SKM-1 treated with dmso at 0.1 percent for 144 hours (cell line): Measurements from ENCODE around the gene TMEM45A.
"Not testable (repeated sequence)": the region's sequence is repeated elsewhere in the genome, so short reads cannot be mapped to it uniquely, and the experiment has no call there.

Experiments
- DNase-seq: peaks from one replicate; lab custom pipeline; 2025; ENCODE audit not compliant: unreplicated experiment; lab: John Stamatoyannopoulos, UW

TMEM45A gene

DNA sequence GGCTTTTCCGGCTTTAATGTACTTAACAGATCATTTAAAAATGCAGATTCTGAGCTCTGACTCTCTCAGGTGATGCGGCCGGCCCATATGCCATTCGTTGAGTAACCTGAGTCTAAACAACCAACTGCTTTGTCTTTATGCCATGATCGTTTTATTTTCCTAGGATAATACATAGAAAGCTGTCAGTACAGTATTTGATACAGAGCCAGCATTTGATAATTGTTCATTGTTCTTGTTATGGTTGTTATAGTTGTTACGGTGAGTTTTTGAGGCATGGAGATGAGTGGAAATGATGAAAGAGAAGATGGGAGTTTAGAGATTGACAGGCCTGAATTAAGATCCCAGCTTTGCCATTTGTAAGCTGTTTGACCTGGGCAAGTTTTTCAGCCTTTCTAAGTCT, 40.0 kb downstream of the TMEM45A start:
- no peak for DNase-seq

DNA sequence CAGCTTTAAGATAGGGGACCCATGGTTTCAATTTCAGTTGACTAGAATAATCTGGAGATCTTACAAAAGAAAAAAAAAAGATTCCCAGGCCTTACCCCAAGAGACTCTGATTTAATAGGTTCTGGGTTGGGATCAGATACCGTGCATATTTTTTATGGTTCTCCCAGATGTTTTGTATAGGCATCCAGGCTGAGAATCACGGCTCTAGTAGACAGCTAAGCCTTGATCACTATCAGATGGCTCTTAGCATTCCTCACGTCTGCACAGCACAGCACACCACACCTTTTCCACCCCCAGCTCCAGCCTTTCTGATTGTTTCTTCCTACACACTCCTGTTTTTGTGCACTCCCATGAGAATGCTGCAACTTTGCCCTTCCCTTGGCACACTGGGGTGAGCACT, 40.8 kb downstream of the TMEM45A start:
- DNase-seq: no peak

DNA sequence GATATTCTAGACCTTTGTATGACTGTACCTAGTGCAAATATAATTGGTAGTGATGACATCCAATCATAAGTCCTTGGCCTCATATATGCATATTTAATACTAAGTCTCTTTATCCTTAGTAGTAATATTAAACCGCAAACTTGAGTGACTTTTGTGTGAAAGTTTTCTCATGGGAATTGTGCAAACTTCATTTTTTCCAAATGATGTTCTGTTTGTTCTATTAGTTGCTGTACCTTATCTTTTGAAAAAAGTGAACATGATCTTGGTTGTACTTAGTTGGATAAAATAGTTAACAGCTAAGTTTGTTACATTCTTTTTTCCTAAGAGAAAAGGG, 43.2 kb downstream of the TMEM45A start:
- DNase-seq: no peak

DNA sequence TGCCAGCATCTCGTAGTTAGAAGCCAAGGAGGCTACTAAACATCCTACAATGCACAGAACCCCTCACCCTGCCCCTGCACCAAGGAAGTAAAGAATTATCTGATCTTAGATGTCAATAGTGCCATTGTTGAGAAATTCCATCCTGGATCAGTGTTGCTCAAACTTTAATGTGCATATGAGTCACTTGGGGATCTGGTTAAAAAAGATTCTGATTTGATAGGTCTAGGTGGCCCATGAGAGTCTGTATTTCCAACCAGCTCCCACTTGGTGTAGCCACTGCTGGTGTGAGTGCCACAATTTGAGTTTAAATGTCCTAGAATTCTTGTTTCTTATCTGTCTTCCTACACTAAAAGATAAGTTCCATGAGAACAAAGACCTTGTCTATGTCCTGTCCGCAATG, 43.7 kb downstream of the TMEM45A start:
- DNase-seq: no peak

DNA sequence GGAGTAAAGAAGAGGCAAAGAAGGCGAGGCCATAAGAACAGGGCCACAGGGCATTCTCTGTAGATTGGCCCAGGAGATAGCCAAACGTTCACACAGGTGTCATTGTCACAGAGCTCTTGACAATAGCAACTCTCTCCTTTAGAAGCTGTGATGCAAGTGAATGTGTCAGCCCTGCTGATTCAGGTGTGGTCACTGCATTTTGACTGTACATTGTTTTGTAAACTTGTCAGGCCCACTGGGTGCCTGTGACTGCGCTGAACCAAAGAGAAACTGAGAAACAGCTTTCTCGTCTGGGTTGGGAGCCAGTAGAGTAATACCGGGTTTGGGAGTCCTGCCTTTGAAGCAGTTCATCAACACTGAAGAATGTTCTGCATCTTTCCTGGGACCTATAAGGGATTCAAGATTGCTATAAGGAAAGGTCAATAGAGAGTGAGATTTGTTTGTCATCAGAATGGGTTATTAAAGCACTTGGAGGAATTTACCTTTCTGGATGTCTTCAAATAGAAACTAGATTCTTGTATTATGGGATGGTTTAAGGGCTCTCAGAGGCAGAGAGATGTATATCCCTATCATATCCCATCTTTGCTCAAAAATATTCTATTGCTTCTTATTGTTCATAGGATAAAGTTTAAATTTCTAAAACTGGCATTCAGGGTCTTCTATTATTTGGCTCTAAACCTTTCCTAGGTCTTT, 45.4 kb downstream of the TMEM45A start:
- no peak for DNase-seq

GRCh38 chr3:100538339-100538706, 45.9 kb downstream of the TMEM45A start:
- no peak for DNase-seq

DNA sequence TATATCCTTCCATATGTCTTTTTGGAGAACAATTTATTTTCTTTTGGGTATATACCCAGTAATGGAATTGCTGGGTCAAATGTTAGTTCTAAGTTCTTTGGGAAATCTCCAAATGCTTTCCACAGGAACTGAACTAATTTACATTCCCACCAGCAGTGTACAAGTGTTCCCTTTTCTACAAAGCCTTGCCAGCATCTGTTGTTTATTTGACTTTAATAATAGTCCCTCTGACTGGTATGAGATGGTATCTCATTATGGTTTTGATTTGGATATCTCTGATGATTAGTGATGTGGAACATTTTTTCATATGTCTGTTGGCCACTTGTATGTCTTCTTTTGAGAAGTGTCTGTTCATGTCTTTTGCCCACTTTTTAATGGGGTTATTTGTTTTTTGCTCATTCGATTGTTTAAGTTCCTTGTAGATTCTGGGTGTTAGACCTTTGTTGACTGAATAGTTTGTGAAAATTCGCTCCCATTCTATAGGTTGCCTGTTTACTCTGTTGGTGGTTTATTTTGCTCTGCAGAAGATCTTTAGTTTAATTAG, 48.4 kb downstream of the TMEM45A start:
- DNase-seq: no peak

- DNase-seq: not testable (repeated sequence)
These were observed 49.0 kb downstream of the TMEM45A start for GRCh38 chr3:100541428-100541827.

DNA sequence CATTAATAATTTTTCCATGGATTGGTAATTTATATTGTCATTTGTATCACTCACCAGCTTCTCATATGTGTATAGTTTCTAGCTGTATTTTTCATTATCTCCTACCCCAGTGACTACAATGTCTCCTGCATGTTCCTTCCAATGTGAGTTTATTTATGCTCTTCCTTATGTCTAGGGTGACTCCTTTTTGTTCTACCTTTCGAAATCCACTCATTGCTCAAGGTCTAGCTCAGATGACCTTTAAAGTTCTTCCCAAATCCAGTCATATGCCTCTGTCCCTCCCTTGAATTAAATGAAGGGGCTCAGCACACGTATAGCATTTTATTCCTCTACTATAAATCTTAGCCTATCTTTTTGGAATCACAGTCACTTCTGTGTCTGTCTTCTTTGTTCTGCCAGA, 53.0 kb downstream of the TMEM45A start:
- DNase-seq: no peak

GRCh38 chr3:100546020-100546744, 53.8 kb downstream of the TMEM45A start:
- DNase-seq: no peak

GRCh38 chr3:100548053-100548452, 55.6 kb downstream of the TMEM45A start:
- DNase-seq: no peak

DNA sequence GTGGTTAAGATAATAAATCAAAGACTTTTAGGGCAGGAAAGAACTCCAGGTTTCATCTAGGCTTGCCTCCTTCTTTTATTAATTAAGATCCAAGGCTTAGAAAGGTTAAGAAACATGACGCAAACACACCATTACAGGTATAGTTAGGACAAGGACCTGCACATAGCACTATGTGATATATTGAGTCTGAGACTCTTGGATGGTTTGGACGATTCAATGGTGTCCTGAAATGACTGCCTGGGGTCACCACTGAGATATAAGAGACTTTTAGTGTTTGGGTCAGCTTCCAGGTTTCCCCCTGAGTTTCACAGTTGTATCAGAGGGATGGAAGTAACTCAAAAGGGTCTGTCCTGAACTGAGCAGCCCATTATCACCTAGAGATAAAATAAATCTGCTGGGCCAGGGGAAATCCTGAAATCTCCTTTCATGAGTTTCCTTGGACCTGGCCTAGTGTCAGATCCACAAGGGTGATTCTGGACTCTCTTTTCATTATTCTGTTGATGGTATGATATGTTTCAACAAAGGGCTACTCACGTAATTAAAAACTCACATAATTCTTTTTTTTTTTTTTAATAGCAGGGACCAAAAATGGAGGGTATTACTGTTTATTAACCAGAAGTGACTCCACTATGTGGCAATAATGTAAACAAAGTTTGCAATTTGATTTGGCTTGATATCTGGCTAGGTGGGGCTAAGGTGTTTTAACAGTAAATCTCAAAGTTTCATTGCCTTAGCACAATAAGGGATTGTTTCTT, 61.4 kb downstream of the TMEM45A start:
- DNase-seq: no peak

DNA sequence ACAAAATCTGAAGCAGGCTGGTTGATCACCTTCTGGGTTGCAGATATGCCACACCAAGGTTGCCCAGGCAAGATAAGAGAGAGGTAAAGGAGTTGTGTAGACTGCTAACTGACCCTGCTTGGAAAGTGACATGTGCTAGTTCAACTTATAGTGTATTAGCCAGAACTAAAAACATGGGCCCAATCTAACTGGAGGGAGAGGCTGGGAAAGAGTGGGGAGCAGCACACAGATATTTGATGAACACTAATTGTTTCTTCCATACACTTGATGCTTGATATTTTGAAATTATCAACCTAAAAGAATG, 61.9 kb downstream of the TMEM45A start:
- no peak for DNase-seq

DNA sequence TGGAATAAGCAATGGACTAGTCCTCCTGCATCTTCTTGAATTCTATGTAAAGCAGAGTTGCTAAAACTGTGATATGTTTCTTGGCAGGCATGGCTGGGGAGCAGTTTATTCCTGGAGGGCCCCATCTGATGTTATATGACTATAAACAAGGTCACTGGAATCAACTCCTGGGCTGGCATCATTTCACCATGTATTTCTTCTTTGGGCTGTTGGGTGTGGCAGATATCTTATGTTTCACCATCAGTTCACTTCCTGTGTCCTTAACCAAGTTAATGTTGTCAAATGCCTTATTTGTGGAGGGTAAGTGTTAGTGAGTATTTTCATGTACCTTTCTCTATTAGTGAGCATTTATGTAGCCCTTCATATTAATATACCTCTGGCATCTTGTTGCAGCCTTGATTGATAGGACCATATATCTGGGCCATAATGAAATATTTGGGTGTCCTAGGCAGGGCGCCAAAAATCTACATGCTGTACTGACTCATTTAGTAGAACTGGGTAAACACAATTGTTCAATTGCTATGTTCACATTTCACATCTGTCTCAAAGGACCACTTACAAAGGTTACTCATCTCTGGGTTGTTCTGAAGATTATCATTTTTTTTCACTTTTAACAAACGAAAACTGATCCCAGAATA, 64.4 kb downstream of the TMEM45A start:
- DNase-seq: no peak

DNA sequence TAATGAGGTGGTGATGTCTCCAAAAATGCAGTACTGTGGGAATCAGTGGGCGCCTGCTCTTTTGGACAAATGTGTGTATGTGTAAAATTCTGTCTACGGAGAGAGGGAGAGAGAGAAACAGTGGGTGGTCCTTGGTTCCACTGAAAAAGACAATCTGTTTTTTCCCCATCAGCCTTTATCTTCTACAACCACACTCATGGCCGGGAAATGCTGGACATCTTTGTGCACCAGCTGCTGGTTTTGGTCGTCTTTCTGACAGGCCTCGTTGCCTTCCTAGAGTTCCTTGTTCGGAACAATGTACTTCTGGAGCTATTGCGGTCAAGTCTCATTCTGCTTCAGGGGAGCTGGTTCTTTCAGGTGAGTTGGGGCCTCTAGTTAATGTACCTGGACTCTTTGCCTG, 65.8 kb downstream of the TMEM45A start:
- no peak for DNase-seq

DNA sequence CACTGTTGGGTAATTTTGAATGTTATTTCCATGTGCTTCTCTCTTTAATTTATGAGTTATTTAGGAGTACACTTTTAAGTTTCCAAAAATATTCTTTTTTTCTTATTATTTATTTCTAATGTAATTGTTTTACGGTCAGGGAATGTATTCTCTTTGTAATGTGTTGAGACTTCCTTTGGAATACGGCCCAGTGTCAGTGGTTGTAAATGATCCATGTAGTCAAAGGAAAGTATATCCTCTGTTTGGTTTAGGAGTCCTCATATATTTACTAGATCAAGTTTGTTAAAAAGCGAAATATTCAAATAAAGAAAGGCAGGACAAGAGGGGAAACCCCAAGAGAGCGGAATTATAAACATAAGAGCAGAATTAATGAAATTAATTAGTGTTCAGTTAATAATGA, 68.0 kb downstream of the TMEM45A start:
- no peak for DNase-seq

GRCh38 chr3:100561459-100562158, 69.2 kb downstream of the TMEM45A start:
- DNase-seq: no peak

DNA sequence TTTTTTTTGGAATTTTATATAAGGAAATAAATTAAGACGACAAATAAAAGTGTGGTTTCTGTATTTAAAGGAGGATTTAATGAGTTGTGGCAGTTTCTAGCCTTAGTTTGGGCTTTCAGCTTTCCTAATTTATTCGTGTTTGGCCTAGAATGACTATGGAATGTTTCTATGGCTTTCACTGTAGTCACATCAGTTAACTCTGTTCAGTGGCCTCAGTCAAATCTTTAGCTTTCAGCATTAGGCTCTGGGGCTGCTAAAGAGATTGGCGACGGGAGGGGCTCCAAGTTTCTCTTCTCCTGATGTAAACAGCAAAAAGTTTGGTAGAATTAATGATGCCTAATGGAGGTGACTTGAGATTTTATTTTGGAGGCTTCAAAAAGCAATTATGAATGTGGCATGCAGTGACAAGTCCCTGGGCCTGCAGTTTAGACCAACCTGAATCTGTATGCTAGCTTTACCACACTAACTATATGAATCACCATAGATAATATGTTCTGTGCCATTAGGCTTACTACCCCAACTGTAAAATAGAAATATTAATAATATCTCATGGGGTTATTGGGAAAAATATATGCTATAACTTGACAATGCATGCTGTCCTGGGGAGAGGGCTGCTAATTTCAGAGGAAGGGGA, 69.9 kb downstream of the TMEM45A start:
- DNase-seq: no peak

- DNase-seq: no peak
These were observed 70.8 kb downstream of the TMEM45A start for GRCh38 chr3:100563228-100563627.

DNA sequence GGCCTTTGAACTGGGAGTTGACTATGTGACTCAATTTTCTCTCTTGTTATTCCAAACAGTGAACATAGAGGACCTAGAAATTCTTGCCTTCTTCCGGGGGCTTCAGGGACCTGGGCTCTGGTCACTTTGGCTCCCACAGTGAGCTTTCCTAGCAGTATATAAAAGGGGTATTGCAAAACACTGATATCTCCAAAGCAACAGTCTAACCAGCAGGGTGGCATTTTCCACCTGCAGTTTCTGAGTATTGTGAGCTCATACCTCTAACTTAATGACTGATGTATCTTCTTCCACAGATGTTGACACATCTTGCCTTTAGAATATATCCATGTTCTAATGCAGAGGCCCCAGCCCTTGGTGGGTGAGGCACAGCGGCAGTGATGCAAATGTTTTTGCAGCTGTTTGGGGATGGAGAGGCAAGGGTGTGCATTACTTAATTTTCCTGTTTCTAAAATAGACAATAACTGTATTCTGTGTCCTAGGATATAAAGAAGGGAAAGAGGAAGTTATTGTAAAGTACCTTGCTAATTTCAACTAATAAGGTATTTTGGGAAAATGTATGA, 71.3 kb downstream of the TMEM45A start:
- no peak for DNase-seq
